ENCODE data around the gene OTOP3.
A peak's percentile ranks its signal among the peaks of the same experiment; 100 is the strongest.
"Not testable (repeated sequence)": the region's sequence is repeated elsewhere in the genome, so short reads cannot be mapped to it uniquely, and the experiment has no call there.

The OTOP3 gene

GRCh38 chr17:74981318-74981978, 45.8 kb downstream of the OTOP3 start:
- H3K4me3 Mint-ChIP-seq = peak overlapping the region; percentile 79 to 89
- peaks cover 0 to 9% of the 10 kb centered on the region in 2 donors for H3K27me3 Mint-ChIP-seq

GRCh38 chr17:74981979-74982662, 46.4 kb downstream of the OTOP3 start:
- Mint-ChIP-seq H3K9me3 (no peaks in the 10 kb centered on the region), H3K4me1 (ENCODE audit: low read depth in 2 of 2) (peaks cover 14 to 18% of the 10 kb centered on the region in 2 donors), H3K36me3 (ENCODE audit: insufficient read depth) (peaks cover 9% of the 10 kb centered on the region), H3K27ac (peak overlapping the region; percentile 78 to 91), H3K27me3 (peaks cover 0 to 9% of the 10 kb centered on the region in 2 donors), H3K4me3 (peak overlapping the region; percentile 79 to 89)
- DNase-seq (peak; percentile 71 to 80 (median 72)), ATAC-seq (replicated peaks) (peak; percentile 92)

More at GRCh38 chr17:74981318-74981978, 45.8 kb downstream of the OTOP3 start:
- H3K4me1 Mint-ChIP-seq (ENCODE audit: low read depth in 2 of 2) = peaks cover 11 to 16% of the 10 kb centered on the region in 2 donors
- peak overlapping the region; percentile 78 to 91 for H3K27ac Mint-ChIP-seq
- ATAC-seq (replicated peaks) = peak; percentile 41
- peaks cover 9% of the 10 kb centered on the region for H3K36me3 Mint-ChIP-seq (ENCODE audit: insufficient read depth)
- H3K9me3 Mint-ChIP-seq = no peaks in the 10 kb centered on the region
- DNase-seq = no peak

- DNase-seq = peak in 1 of 3 experiments; percentile 13
- peak overlapping the region; percentile 78 to 91 for H3K27ac Mint-ChIP-seq
- peak; percentile 2 for ATAC-seq (replicated peaks)
Observed at GRCh38 chr17:74982663-74983313, 47.1 kb downstream of the OTOP3 start.

GRCh38 chr17:74986206-74986576, 50.5 kb downstream of the OTOP3 start:
- no peaks in the 10 kb centered on the region for H3K9me3 Mint-ChIP-seq
- DNase-seq (no peak), ATAC-seq (replicated peaks) (no peak)
- no peak overlapping the region for H3K27ac Mint-ChIP-seq
- peaks cover 0 to 8% of the 10 kb centered on the region in 2 donors for H3K27me3 Mint-ChIP-seq
- H3K4me3 Mint-ChIP-seq = no peak overlapping the region
- H3K4me1 Mint-ChIP-seq (ENCODE audit: low read depth in 2 of 2) = peaks cover 12 to 19% of the 10 kb centered on the region in 2 donors
- peaks cover 9% of the 10 kb centered on the region for H3K36me3 Mint-ChIP-seq (ENCODE audit: insufficient read depth)

More at GRCh38 chr17:74982663-74983313, 47.1 kb downstream of the OTOP3 start:
- peak overlapping the region; percentile 79 to 89 for H3K4me3 Mint-ChIP-seq
- not testable (repeated sequence) for H3K36me3 Mint-ChIP-seq (ENCODE audit: insufficient read depth); H3K27me3 Mint-ChIP-seq; H3K9me3 Mint-ChIP-seq
- peaks cover 16 to 20% of the 10 kb centered on the region in 2 donors for H3K4me1 Mint-ChIP-seq (ENCODE audit: low read depth in 2 of 2)

- Mint-ChIP-seq H3K27me3 (peaks cover 0 to 8% of the 10 kb centered on the region in 2 donors), H3K36me3 (ENCODE audit: insufficient read depth) (no peaks in the 10 kb centered on the region), H3K27ac (peak within 1 kb of the TSS; percentile 52 to 60), H3K9me3 (no peaks in the 10 kb centered on the region), H3K4me3 (peak within 1 kb of the TSS; percentile 88 to 89), H3K4me1 (ENCODE audit: low read depth in 2 of 2) (peaks cover 5 to 11% of the 10 kb centered on the region in 2 donors)
- DNase-seq = peak; percentile 88 to 93 (median 90)
- ATAC-seq (replicated peaks) = peak; percentile 92
Observed at GRCh38 chr17:74987418-74987908, 51.8 kb downstream of the OTOP3 start, which contains the start of gene CDR2L. TSS of gene CDR2L (plus strand) at chr17:74987632. CDS start at chr17:74988044, 412 bp downstream.

GRCh38 chr17:74987909-74988711, 52.4 kb downstream of the OTOP3 start:
- Mint-ChIP-seq H3K9me3 (no peaks in the 10 kb centered on the region), H3K4me3 (peak overlapping the region; percentile 67 to 68), H3K27ac (no peak overlapping the region), H3K4me1 (ENCODE audit: low read depth in 2 of 2) (peaks cover 5 to 9% of the 10 kb centered on the region in 2 donors), H3K27me3 (peaks cover 0 to 8% of the 10 kb centered on the region in 2 donors), H3K36me3 (ENCODE audit: insufficient read depth) (no peaks in the 10 kb centered on the region)
- ATAC-seq (replicated peaks) (peak; percentile 56), DNase-seq (peak in 1 of 3 experiments; percentile 6)

- Mint-ChIP-seq H3K36me3 (ENCODE audit: insufficient read depth) (no peaks in the 10 kb centered on the region), H3K27ac (no peak overlapping the region), H3K27me3 (peaks cover 0 to 8% of the 10 kb centered on the region in 2 donors), H3K9me3 (no peaks in the 10 kb centered on the region), H3K4me3 (no peak overlapping the region), H3K4me1 (ENCODE audit: low read depth in 2 of 2) (peaks cover 5% of the 10 kb centered on the region in 2 donors)
- ATAC-seq (replicated peaks) (no peak), DNase-seq (no peak)
Observed at GRCh38 chr17:74990581-74991105, 54.9 kb downstream of the OTOP3 start.

GRCh38 chr17:74992223-74992622, 56.5 kb downstream of the OTOP3 start:
- Mint-ChIP-seq H3K4me3 (no peak overlapping the region), H3K27me3 (peaks cover 0 to 14% of the 10 kb centered on the region in 2 donors), H3K4me1 (ENCODE audit: low read depth in 2 of 2) (peaks cover under 1 to 1% of the 10 kb centered on the region in 2 donors), H3K9me3 (no peaks in the 10 kb centered on the region), H3K27ac (no peak overlapping the region), H3K36me3 (ENCODE audit: insufficient read depth) (no peaks in the 10 kb centered on the region)
- DNase-seq (no peak), ATAC-seq (replicated peaks) (no peak)

- Mint-ChIP-seq H3K36me3 (ENCODE audit: insufficient read depth) (no peaks in the 10 kb centered on the region), H3K27ac (no peak overlapping the region), H3K4me1 (ENCODE audit: low read depth in 2 of 2) (no peaks in the 10 kb centered on the region), H3K4me3 (no peak overlapping the region), H3K9me3 (no peaks in the 10 kb centered on the region), H3K27me3 (peaks cover 0 to 14% of the 10 kb centered on the region in 2 donors)
- DNase-seq (no peak), ATAC-seq (replicated peaks) (no peak)
Observed at GRCh38 chr17:74994440-74994839, 58.7 kb downstream of the OTOP3 start.

- ATAC-seq (replicated peaks) (no peak), DNase-seq (no peak)
- Mint-ChIP-seq H3K9me3 (no peaks in the 10 kb centered on the region), H3K27ac (no peak overlapping the region), H3K27me3 (peaks cover 0 to 5% of the 10 kb centered on the region in 2 donors), H3K4me1 (ENCODE audit: low read depth in 2 of 2) (no peaks in the 10 kb centered on the region), H3K36me3 (ENCODE audit: insufficient read depth) (peaks cover under 1% of the 10 kb centered on the region), H3K4me3 (no peak overlapping the region)
Observed at GRCh38 chr17:74995847-74996246, 60.1 kb downstream of the OTOP3 start.

GRCh38 chr17:74998783-74999182, 63.1 kb downstream of the OTOP3 start:
- H3K9me3 Mint-ChIP-seq = no peaks in the 10 kb centered on the region
- H3K27me3 Mint-ChIP-seq = peaks cover 0 to 18% of the 10 kb centered on the region in 2 donors
- H3K27ac Mint-ChIP-seq = no peak overlapping the region
- ATAC-seq (replicated peaks) (no peak), DNase-seq (no peak)
- H3K4me3 Mint-ChIP-seq = no peak overlapping the region
- no peaks in the 10 kb centered on the region for H3K4me1 Mint-ChIP-seq (ENCODE audit: low read depth in 2 of 2)
- H3K36me3 Mint-ChIP-seq (ENCODE audit: insufficient read depth) = peaks cover 4% of the 10 kb centered on the region

GRCh38 chr17:74999523-74999922, 63.8 kb downstream of the OTOP3 start:
- DNase-seq (no peak), ATAC-seq (replicated peaks) (no peak)
- H3K36me3 Mint-ChIP-seq (ENCODE audit: insufficient read depth) = peaks cover 4% of the 10 kb centered on the region

More at GRCh38 chr17:74999523-74999922, 63.8 kb downstream of the OTOP3 start:
- Mint-ChIP-seq H3K27me3 (peaks cover 0 to 21% of the 10 kb centered on the region in 2 donors), H3K4me1 (ENCODE audit: low read depth in 2 of 2) (no peaks in the 10 kb centered on the region), H3K9me3 (no peaks in the 10 kb centered on the region), H3K27ac (no peak overlapping the region), H3K4me3 (no peak overlapping the region)
